Kidney glomerular epithelial cell (primary cell): ENCODE results near the gene C1orf232.

Experiments used
- DNase-seq: peaks from one replicate; lab custom pipeline; 2025; lab: John Stamatoyannopoulos, UW

Gene C1orf232

DNA sequence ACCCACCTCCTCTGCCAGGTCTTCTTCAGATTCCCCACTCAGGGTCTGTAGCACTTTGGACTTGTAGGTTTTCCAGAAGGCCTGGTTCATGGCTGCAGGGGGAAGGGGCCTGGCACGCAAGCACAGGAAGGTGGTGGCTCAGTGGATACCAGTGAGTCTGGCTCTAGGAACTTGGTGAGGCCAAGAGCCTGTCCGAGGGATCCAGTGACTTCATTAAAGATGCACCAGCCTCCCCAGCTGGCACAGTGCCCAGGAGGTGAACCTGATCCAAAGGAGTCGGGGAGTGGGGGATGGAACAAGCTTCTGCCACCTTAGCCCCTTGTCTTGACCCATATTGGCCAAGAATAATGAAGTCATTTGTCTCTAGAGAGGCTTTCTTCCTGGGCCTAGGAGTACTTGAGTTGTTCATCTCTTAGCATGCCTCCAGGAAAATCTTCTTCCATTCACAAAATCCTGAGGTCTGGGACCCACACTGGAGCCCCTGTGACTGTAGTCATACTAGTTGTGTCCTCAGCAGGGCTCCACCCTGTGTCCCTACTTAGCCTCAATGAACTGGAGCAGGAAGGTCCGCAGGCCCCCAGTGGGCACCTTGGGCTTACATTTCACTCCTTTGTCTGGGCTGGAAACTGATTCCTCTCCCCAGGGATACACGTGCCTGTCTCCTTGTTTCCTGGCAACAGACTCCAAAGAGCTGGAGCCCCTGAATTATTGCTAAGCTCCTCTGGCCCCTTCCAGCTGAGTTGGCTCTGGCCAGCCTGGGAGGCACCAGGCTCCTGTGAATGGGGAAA is at the start of gene C1orf232:
Gene C1orf232, minus strand, starts transcription at position 554 of the 788 bp plus-strand sequence. Its CDS starts 464 bp downstream, at position 90.
- DNase-seq: no peak

DNA sequence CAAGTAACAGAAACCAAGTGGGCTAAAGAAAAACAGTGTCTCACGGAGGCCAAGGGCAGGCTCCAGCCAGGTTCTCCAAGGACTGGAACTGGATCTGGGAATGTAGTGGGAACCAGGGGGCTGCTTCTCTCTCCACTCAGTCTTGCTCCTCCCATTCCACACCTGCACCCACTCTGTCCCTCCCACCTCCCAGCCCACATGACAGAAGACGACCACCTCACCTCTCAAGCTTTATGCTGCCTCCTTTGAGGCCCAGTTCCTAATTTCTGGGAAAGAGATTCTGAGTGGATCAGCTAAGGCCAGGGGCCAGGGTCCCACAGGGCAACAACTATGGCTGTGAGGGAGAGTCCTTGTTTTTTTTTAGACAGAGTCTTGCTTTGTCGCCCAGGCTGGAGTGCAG is 46.5 kb upstream of the C1orf232 start:
- DNase-seq: no peak

- no peak for DNase-seq
These were observed 44.7 kb upstream of the C1orf232 start for GRCh38 chr1:26213335-26213905.

DNA sequence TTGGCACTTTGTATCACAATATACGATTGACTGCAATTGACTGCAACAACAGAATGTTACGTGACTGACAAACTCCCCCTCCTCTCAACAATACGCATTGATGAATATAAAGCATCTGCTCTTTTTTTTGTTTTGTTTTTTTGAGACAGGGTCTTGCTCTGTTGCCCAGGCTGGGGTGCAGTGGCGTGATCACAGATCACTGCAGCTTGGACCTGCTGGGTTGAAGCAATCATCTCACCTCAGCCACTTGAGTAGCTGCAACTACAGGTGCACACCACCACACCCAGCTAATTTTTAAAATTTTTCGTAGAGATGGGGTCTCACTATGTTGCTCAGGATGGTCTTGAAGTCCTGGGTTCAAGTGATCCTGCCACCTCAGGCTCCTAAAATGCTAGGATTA is 44.0 kb upstream of the C1orf232 start:
- DNase-seq: no peak

DNA sequence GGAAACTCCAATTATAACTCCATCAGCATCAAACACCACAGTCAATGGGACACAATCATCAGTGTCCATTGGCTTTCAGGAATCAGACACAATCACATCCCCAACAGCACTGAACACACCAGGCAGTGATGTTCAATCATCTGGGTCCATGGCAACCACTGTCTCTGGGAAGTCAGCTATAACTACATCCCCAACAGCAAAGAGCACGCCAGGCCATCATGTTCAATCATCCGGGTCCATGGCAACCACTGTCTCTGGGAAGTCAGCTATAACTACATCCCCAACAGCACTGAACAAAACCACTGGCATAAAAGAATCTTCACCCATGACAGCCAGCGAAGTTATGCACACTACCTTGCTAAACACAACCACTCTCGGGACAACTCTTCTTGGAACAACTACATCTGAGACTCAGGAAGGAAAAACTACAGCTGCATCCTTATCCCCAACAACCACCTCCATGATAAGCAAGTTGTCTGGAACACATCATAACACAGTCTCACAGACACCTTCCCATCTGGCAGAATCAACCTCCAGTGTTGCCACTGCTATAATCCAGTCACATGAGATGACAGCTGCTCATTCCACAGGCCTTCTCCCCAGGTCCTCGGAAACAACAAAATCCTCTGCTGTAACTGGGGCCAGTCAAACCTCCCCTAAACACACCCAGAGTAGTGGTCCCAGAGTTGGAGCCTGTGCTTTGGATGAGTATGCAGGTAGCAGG is 41.5 kb upstream of the C1orf232 start:
- DNase-seq: no peak

DNA sequence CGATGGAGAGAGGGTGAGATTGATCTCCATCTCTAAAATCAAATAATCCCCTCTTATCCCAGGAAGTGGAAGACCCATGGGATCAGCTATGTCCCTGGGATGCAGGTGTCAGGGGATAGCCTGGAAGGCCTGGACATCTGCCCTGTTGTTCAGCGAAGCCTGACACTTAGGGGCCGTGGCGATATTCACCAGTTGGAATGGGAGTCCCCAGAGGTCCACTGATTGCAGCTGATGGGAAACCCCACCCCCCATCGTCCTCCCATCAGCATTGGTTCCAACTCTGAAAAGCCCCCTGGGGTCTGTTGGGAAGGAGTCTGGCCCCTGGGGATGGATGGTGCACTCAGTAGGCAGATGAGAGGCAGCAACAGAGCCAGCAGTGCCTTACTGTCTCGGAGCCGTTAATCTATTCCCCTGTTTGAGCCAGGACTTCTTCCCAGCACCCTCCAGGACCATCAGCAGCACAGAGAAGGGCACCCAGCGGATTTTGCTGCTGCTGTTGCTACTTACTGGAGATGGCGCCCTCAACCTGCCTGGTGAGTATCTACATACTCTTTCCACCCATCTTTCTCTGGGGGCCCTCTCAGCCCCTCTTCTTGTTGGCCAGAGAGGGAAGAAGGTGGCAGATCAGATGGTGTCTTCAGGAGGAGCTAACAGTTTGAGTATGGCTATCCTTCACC is 35.0 kb upstream of the C1orf232 start:
- DNase-seq: no peak

DNA sequence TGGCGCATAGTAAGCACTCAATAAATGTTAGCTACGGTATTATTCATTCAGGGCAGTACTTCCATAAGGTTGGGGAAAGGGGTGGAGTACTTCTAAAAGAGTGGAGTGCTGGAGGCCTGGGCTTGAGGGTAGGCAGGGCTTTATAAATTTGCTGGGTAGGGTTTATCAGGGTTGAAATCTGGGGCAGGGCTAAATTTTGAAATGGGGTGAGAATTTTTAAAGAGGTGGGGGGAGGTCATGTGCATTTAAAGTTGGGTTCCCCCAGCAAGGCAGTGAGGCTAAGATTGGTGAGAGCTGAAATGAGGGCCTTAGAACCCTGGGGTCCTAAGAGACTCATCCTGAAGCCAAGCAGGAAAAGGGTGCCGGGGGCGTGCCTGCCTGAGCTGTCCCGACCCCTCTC is 31.6 kb upstream of the C1orf232 start:
- DNase-seq: no peak

DNA sequence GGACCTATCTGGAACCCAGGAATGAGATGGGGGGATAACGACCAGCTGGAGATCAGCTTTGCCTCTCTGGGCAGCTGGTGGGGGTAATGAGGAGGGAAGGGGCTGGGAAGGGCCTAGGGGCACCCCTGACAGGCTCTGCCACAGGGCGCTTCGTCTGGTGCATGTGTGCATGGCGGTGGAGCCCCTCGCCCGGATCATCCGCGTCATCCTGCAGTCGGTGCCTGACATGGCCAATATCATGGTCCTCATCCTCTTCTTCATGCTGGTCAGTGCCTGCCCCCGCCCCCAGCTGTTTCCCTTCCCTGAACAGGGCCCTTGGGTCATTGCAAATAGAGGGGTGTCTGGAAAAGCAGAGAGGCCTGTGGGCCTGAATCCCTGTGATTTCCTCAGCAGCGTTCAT is 29.1 kb upstream of the C1orf232 start:
- DNase-seq: no peak

DNA sequence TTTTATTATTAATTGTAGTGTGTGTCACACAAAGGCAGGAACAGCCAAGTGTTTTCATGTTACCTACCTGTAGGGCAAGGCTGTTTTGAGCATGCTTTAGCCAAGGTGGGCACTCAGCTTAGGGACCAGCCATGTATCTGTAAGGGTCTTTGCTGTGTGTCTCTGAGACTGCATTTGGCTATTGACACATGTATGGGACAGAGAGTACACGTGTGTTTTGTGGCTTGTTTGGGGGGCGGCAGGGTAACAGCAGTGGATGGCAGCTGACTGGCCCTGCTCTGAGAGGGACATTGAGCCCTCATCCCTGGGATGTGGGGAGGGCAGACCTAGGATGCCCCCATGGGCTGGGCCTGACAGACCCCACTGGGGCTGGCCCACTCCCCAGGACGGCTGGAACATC is 28.5 kb upstream of the C1orf232 start:
- no peak for DNase-seq

DNA sequence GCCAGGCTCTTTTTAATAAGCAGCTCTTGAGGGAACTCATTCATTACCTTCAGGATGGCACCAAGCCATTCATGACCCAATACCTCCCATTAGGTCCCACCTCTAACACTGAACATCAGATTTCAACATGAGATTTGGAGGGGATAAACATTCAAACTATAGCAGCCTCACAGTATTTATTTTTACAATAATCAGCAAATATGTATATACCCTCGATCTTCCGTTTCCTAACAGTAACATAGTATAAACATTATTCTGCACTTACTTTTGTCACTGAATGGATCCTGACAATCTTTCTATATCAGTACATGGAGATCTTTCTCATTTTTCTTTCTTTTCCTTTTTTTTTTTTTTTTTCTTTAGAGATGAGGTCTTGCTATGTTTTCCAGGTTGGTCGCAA is 27.0 kb upstream of the C1orf232 start:
- no peak for DNase-seq

DNA sequence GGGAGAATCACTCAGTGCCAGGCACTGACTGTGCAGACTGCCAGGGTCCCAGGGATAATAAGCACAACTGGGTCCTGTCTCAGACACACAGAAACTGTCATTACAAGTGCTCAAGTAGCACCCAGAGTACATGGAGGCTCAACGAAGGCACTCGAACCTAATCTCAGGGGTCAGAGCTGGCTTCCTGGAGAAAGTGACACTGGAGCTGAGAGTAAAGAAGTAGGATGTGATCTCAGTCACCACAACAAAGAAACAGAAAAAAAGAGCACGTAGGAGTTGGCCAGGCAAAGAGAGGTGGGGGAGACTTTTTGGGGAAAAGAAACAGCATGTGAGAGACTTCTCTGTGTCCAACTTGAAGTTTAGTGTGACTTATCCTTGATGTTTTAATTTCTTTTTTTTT is 23.0 kb upstream of the C1orf232 start:
- no peak for DNase-seq

DNA sequence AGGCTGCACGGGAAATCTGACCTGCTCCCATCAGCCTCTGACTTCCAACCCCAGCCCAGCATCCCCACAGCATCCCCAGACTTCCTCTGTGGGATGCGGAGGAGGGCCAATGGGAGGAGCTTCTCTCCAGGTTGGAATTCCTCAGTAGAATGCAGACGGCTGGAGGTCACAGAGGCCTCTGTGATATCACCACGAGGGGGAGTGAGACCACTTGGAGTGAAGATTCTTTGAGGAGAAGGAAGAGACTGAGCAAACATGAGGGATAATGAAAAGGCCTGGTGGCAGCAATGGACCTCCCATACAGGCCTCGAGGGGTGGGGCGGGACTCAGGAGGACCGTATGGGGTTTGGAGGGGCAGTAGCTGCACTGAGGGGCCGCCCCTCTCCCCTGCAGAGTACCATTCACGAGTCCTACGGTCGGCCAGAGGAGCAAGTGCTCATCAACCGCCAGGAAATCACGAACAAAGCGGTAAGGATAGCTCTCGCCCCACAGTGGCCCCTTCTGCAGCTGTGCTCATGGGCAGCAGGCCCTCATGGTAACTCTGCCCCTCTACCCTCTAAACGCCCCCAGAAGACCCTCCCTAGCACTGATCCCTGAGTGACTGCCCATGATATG is 21.7 kb upstream of the C1orf232 start, which contains the start of gene CATSPER4:
Gene CATSPER4, plus strand, starts transcription at position 230 of the 615 bp plus-strand sequence. Its CDS starts 26 bp downstream, at position 256.
- DNase-seq: peak; percentile 76

DNA sequence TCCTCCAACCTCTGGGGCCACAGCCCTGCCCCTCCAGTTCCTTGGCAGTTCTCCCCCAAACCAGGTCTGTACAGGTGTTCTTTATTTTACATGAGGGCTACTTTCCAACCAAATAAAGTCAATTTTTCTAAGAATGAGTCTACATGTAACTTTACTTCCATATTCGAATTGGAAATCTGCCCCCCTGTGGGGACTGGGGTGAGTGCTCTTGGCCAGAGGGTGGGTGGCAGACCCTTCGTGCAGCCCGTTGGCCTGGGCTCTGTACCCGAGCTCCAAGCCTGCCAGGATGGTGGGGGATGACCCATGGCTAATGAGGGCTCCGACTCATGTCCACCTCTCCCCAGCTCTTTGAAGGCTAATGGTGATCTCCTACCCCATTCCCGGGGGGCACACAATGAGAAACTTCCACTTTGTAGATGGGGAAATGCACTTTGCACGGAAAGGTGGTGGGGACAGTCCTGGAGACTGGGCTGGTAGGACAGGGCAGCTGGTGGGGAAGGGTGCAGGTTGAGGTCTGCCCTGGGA is 21.1 kb upstream of the C1orf232 start:
- DNase-seq: no peak

DNA sequence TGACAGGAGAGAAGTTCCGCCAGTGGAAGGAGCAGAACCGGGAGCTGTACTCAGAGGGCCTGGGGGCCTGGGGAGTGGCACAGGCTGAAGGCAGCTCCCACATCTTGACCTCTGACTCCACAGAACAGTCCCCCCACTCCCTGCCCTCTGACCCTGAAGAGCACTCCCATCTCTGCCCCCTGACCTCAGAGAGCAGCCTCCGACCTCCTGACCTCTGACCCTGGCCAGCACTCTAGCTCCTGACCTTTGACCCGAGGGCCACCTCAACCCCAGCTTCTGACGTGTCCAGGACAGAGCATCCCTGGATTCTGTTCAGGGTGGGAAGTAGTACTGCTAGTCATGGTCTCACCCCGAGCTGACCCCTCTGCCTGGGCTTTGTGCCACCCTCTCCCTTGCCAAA is 20.6 kb upstream of the C1orf232 start:
- no peak for DNase-seq

DNA sequence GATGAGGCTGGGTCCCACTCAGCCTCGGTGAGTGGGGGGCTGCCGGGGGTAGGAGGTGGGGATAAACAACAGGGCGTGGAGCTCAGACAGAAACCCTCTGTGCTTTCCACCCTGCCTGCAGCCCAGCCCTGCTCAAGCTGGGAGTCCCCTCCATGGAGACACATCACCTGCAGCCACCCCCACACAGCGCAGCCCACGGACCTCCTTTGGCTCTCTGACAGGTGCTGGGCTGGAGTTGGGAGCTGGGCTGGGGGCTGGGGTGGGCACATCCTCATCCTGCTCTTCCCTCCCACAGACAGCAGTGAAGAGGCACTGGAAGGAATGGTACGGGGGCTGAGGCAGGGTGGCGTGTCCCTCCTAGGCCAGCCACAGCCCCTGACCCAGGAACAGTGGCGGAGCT is 19.7 kb upstream of the C1orf232 start:
- DNase-seq: no peak

GRCh38 chr1:26187882-26188281 is 19.1 kb upstream of the C1orf232 start:
- DNase-seq: no peak

DNA sequence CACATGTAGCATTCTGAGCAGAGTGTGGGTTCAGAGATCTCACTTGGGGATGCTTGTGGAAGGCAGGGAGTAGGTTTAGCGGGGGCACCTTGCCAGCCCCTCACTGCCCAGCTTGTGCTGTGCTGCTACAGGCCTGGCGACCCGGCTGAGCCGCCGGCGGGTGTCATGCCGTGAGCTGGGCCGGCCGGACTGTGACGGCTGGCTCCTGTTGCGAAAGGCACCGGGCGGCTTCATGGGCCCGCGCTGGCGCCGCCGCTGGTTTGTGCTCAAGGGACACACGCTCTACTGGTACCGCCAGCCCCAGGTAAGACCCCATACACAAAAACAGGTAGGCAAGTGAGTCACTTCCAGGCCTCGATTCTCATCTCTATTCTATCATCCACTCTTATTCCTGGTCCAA is 16.1 kb upstream of the C1orf232 start:
- no peak for DNase-seq

GRCh38 chr1:26184086-26184485 is 15.3 kb upstream of the C1orf232 start:
- DNase-seq: no peak

DNA sequence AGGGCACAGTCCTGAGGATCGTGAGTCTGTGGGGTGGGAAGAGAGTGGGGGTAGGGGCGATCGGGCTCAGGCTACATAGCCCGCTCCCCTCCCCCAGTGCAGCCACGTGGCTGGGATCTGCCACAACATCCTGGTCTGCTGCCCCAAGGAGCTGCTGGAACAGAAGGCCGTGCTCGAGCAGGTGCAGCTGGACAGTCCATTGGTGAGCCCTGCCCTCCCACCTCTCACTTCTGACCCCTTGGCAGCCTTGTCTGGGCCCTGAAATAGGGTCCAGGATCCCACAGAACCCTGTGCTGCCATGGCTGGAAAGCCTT is 13.6 kb upstream of the C1orf232 start:
- no peak for DNase-seq

GRCh38 chr1:26181586-26182382 is 13.0 kb upstream of the C1orf232 start:
- peak; percentile 65 for DNase-seq

DNA sequence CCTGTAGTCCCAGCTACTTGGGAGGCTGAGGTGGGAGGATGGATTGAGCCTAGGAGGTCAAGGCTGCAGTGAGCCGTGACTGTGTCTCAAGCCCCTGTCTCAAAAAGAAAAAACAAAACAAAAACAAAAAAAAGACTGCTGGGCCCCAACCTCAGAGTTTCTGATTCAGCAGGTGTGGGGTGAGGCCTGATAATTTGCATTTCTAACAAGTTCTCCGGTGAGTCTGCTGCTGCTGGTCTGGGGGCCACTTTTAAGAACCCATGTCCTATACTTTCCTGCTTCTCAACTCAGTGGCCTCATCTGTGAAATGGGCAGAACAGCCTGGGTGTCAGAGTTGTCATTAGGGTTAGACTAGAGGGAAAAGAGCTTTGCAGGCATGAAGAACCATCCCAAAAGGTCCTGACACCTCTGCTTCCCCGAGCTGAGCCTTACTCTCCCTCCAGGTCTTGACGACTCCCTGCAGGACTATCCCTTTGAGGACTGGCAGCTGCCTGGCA is 11.3 kb upstream of the C1orf232 start:
- no peak for DNase-seq
